GM18498 (cell line): ENCODE results near the gene ANKRD1.
"Not testable (repeated sequence)": the region's sequence is repeated elsewhere in the genome, so short reads cannot be mapped to it uniquely, and the experiment has no call there.

ENCODE experiments used
- ATAC-seq: cut with Tn5 transposase; IDR thresholded peaks from one replicate; pipeline ENCODE4 v1.9.1; 2021; ENCODE audit warnings: mild to moderate bottlenecking, moderate library complexity; ENCODE audit not compliant: unreplicated experiment

The ANKRD1 gene

GRCh38 chr10:90920986-90921666 lies at the start of gene ANKRD1:
Gene ANKRD1 (minus strand): TSS chr10:90921087. CDS start chr10:90921027, 60 bp downstream.
- ATAC-seq = no peak

- ATAC-seq = no peak
Observed at GRCh38 chr10:90969947-90970673, 49.2 kb upstream of the ANKRD1 start.

GRCh38 chr10:90969121-90969534 lies 48.2 kb upstream of the ANKRD1 start:
- no peak for ATAC-seq

- ATAC-seq = no peak
Observed at GRCh38 chr10:90968328-90969081, 47.6 kb upstream of the ANKRD1 start.

- ATAC-seq = no peak
Observed at GRCh38 chr10:90967865-90968264, 47.0 kb upstream of the ANKRD1 start.

- no peak for ATAC-seq
Observed at GRCh38 chr10:90966146-90966545, 45.3 kb upstream of the ANKRD1 start.

GRCh38 chr10:90965720-90966119 lies 44.8 kb upstream of the ANKRD1 start:
- no peak for ATAC-seq

- no peak for ATAC-seq
Observed at GRCh38 chr10:90964781-90965465, 44.0 kb upstream of the ANKRD1 start.

GRCh38 chr10:90963331-90963730 lies 42.4 kb upstream of the ANKRD1 start:
- ATAC-seq = no peak

- no peak for ATAC-seq
Observed at GRCh38 chr10:90960355-90960814, 39.5 kb upstream of the ANKRD1 start.

- no peak for ATAC-seq
Observed at GRCh38 chr10:90959826-90960225, 38.9 kb upstream of the ANKRD1 start.

GRCh38 chr10:90958781-90959180 lies 37.9 kb upstream of the ANKRD1 start:
- ATAC-seq = no peak

GRCh38 chr10:90947030-90947960 lies 26.4 kb upstream of the ANKRD1 start:
- ATAC-seq = peak; percentile 62

- no peak for ATAC-seq
Observed at GRCh38 chr10:90945491-90946070, 24.7 kb upstream of the ANKRD1 start.

- ATAC-seq = no peak
Observed at GRCh38 chr10:90944749-90945148, 23.9 kb upstream of the ANKRD1 start.

GRCh38 chr10:90942980-90943379 lies 22.1 kb upstream of the ANKRD1 start:
- not testable (repeated sequence) for ATAC-seq

- no peak for ATAC-seq
Observed at GRCh38 chr10:90939648-90940047, 18.8 kb upstream of the ANKRD1 start.

GRCh38 chr10:90939116-90939515 lies 18.2 kb upstream of the ANKRD1 start:
- ATAC-seq = no peak

GRCh38 chr10:90937645-90938258 lies 16.9 kb upstream of the ANKRD1 start:
- ATAC-seq = no peak
